Gastroesophageal sphincter (tissue), 4 donors: Measurements from ENCODE around the gene PLEKHA8. TPM values are rescaled to one million over a fixed set of nuclear protein-coding genes. Genes with fewer than 3 reads are reported as not detected.
A peak's percentile ranks its signal among the peaks of the same experiment; 100 is the strongest.

Experiments
- ATAC-seq: fragments of 150-250 bp; one replicate; pipeline ENCODE4 v1.9.1; 2016; ENCODE audit warnings: mild to moderate bottlenecking, moderate library complexity
- H3K27ac ChIP-seq, 4 donors: fragments of 200-600 bp; sonication (generic) in 3 of 4; 1 replicate in 3 of 4; 2 replicates in 1 of 4; pipeline ENCODE4 v1.5.1; 2016 to 2019
- H3K27me3 ChIP-seq: fragments of 200-600 bp; sonication (generic); one replicate; pipeline ENCODE4 v1.5.1; 2019
- H3K36me3 ChIP-seq, 2 donors: fragments of 200-600 bp; sonication (generic); one replicate each; pipeline ENCODE4 v1.5.1; 2019; ENCODE audit warnings: control low read depth in 1 of 2
- H3K4me1 ChIP-seq, 3 donors: fragments of 200-600 bp; sonication (generic); 1 replicate in 2 of 3; 2 replicates in 1 of 3; pipeline ENCODE4 v1.5.1; 2016 to 2019; ENCODE audit warnings: control low read depth in 2 of 3
- H3K4me3 ChIP-seq, 2 donors: fragments of 200-600 bp; sonication (generic); one replicate each; pipeline ENCODE4 v1.5.1; 2019; ENCODE audit warnings: mild to moderate bottlenecking in 1 of 2, moderate library complexity in 1 of 2
- H3K9me3 ChIP-seq, 3 donors: fragments of 200-600 bp; sonication (generic); one replicate each; pipeline ENCODE4 v1.5.1; 2017 to 2019; ENCODE audit warnings: control low read depth in 2 of 3
- EP300 ChIP-seq: sonication (generic); formaldehyde crosslinking; IDR thresholded peaks from one replicate; pipeline ENCODE4 v1.6.1; 2017; ENCODE audit warnings: antibody characterized with exemption, mild to moderate bottlenecking
- POLR2A ChIP-seq, 2 donors: fragments of 450-650 bp; IDR thresholded peaks; one replicate each; pipeline ENCODE4 v1.6.1; 2017; ENCODE audit warnings: antibody characterized with exemption in 2 of 2, mild to moderate bottlenecking in 2 of 2, moderate library complexity in 1 of 2
- POLR2AphosphoS5 ChIP-seq: sonication (generic); formaldehyde crosslinking; IDR thresholded peaks from one replicate; pipeline ENCODE4 v1.6.1; 2017; ENCODE audit warnings: antibody characterized with exemption
- WGBS, 2 donors: methylation state at CpG; one replicate each; pipeline ENCODE4 v1.1.5; 2018; ENCODE audit warnings: low coverage in 1 of 2; 5-methylcytosine and 5-hydroxymethylcytosine counted together
- small RNA-seq, 4 donors: library from RNA; depleted of rRNA; stranded (forward); fragments of <200 nt; gene quantifications; one replicate each; pipeline ENCODE3, GENCODE V24; 2016
- total RNA-seq, 4 donors: library from RNA; depleted of rRNA; stranded (reverse); fragments of >200 nt; gene quantifications; one replicate each; pipeline ENCODE4 v1.1.0, GENCODE V29; 2016
- TF ChIP-seq, protein P1 (sequence below), 4 experiments: fragments of 200-600 bp in 2 of 4; fragments of 450-650 bp in 2 of 4; sonication (generic) in 1 of 4; IDR thresholded peaks; one replicate each; pipeline ENCODE4 v1.5.1; 2017 to 2019; ENCODE audit warnings: antibody characterized with exemption in 4 of 4, mild to moderate bottlenecking in 2 of 4, moderate library complexity in 2 of 4

PLEKHA8 gene
- total RNA-seq, 4 donors from 2014 or later = 7.5 to 16.3 (median 11.4) TPM

- peaks cover 19 to 96% (median 19%) of the 10 kb centered on the region in 3 donors for H3K4me1 ChIP-seq
- H3K4me3 ChIP-seq = no peak overlapping the region
- WGBS, 2 donors = 86% methylated on average over 4 of the region's 5 CpGs; no CpG with 5 or more reads in 1 of the 2 donors
- no peaks in the 10 kb centered on the region for H3K9me3 ChIP-seq
- TF ChIP-seq POLR2AphosphoS5 = no peak
- TF ChIP-seq, protein P1, sequence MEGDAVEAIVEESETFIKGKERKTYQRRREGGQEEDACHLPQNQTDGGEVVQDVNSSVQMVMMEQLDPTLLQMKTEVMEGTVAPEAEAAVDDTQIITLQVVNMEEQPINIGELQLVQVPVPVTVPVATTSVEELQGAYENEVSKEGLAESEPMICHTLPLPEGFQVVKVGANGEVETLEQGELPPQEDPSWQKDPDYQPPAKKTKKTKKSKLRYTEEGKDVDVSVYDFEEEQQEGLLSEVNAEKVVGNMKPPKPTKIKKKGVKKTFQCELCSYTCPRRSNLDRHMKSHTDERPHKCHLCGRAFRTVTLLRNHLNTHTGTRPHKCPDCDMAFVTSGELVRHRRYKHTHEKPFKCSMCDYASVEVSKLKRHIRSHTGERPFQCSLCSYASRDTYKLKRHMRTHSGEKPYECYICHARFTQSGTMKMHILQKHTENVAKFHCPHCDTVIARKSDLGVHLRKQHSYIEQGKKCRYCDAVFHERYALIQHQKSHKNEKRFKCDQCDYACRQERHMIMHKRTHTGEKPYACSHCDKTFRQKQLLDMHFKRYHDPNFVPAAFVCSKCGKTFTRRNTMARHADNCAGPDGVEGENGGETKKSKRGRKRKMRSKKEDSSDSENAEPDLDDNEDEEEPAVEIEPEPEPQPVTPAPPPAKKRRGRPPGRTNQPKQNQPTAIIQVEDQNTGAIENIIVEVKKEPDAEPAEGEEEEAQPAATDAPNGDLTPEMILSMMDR (IDR thresholded peaks at IDR 0.05) = no peak
- TF ChIP-seq POLR2A (IDR thresholded peaks at IDR 0.05) = no peak
- TF ChIP-seq EP300 = no peak
- H3K27me3 ChIP-seq = no peaks in the 10 kb centered on the region
- no peak for ATAC-seq
- H3K27ac ChIP-seq = peak overlapping the region in 1 of 4 donors; percentile 30
- no peaks in the 10 kb centered on the region for H3K36me3 ChIP-seq
These were observed 149.0 kb downstream of the PLEKHA8 start for GRCh38 chr7:30177186-30177585.

GRCh38 chr7:30177965-30178364 is 149.8 kb downstream of the PLEKHA8 start:
- H3K4me1 ChIP-seq = peaks cover 18 to 96% (median 21%) of the 10 kb centered on the region in 3 donors
- ATAC-seq = no peak

GRCh38 chr7:30178748-30179436 is 150.7 kb downstream of the PLEKHA8 start:
- Histone ChIP-seq H3K9me3 (no peaks in the 10 kb centered on the region), H3K4me1 (peaks cover 10 to 95% (median 18%) of the 10 kb centered on the region in 3 donors), H3K4me3 (no peak overlapping the region), H3K27me3 (no peaks in the 10 kb centered on the region), H3K27ac (peak overlapping the region in 2 of 4 donors; percentile 6), H3K36me3 (no peaks in the 10 kb centered on the region)
- 31 to 39% methylated on average over 2 to 3 of the region's 3 CpGs for WGBS, 2 donors
- no peak for TF ChIP-seq POLR2A (IDR thresholded peaks at IDR 0.05)
- TF ChIP-seq EP300 = no peak
- TF ChIP-seq POLR2AphosphoS5 = no peak
- TF ChIP-seq, protein P1 (IDR thresholded peaks at IDR 0.05) = no peak
- peak; percentile 31 for ATAC-seq

More at GRCh38 chr7:30177965-30178364, 149.8 kb downstream of the PLEKHA8 start:
- Histone ChIP-seq H3K27ac (peak overlapping the region in 1 of 4 donors; percentile 30), H3K27me3 (no peaks in the 10 kb centered on the region), H3K9me3 (no peaks in the 10 kb centered on the region), H3K4me3 (no peak overlapping the region), H3K36me3 (no peaks in the 10 kb centered on the region)
- TF ChIP-seq, protein P1 (IDR thresholded peaks at IDR 0.05) = no peak
- peak; percentile 36 for TF ChIP-seq POLR2AphosphoS5
- WGBS, 2 donors = 19 to 20% methylated on average over 3 of the region's 3 CpGs

Small RNAs within 50 kb of the gene (small RNA-seq; reads per million reads assigned to genes)
- gene RPS27P16 = 0 reads per million in 4 donors

Other genes starting within 250 kb of the PLEKHA8 start
- 1 to 10 TPM; 3.7 to 6.8 (median 5.5) TPM for gene WIPF3, start 221.9 kb upstream of the PLEKHA8 start, total RNA-seq
- 100 to 1,000 TPM; 103 to 121 (median 112) TPM for gene SCRN1, start 38.6 kb upstream of the PLEKHA8 start, total RNA-seq
- gene FKBP14, start 1.7 kb upstream of the PLEKHA8 start, total RNA-seq = 10 to 100 TPM in 1 of 4 donors, 1 to 10 TPM in 3; 7.0 to 10.7 (median 7.7) TPM
- gene MTURN, start 106.6 kb downstream of the PLEKHA8 start, total RNA-seq = 100 to 1,000 TPM; 196 to 252 (median 225) TPM